Stimulated activated effector memory CD8-positive, alpha-beta T cell treated with anti-CD3 and anti-CD28 coated beads, Interleukin-12 subunit alpha, Interleukin-12 subunit beta, amount 100 ng/mL, for 72 hours (primary cell): Measurements from ENCODE around the gene PHACTR1.
A peak's percentile ranks its signal among the peaks of the same experiment; 100 is the strongest.

Experiments used
- ATAC-seq: fragments of 150-1000 bp; cut with Tn5 transposase; 2 replicates; pipeline ENCODE4 v1.10.0; 2021
- DNase-seq, 2 donors: peaks; one replicate each; pipeline ENCODE4 v3.0.0; 2021 to 2022; ENCODE audit warnings: low spot score in 2 of 2
- H3K27ac Mint-ChIP-seq: one replicate; pipeline ENCODE4 v1.8.0; 2022; ENCODE audit warnings: mild to moderate bottlenecking, mixed read lengths
- H3K36me3 Mint-ChIP-seq: one replicate; pipeline ENCODE4 v1.8.0; 2022; ENCODE audit warnings: mild to moderate bottlenecking, mixed read lengths
- H3K4me1 Mint-ChIP-seq: one replicate; pipeline ENCODE4 v1.8.0; 2022; ENCODE audit warnings: mixed read lengths
- H3K4me3 Mint-ChIP-seq: one replicate; pipeline ENCODE4 v1.8.0; 2022; ENCODE audit warnings: mild to moderate bottlenecking, mixed read lengths
- H3K9me3 Mint-ChIP-seq: one replicate; pipeline ENCODE4 v1.8.0; 2022; ENCODE audit warnings: mixed read lengths

Gene PHACTR1

GRCh38 chr6:13331516-13332348, 615.2 kb downstream of the PHACTR1 start:
- no peak overlapping the region for H3K27ac Mint-ChIP-seq

GRCh38 chr6:13332349-13332706, 615.8 kb downstream of the PHACTR1 start:
- H3K4me3 Mint-ChIP-seq = no peak overlapping the region
- H3K36me3 Mint-ChIP-seq = no peaks in the 10 kb centered on the region
- ATAC-seq (no peak), DNase-seq (no peak)
- H3K4me1 Mint-ChIP-seq = peaks cover 11% of the 10 kb centered on the region
- H3K27ac Mint-ChIP-seq = no peak overlapping the region
- H3K9me3 Mint-ChIP-seq = no peaks in the 10 kb centered on the region

More at GRCh38 chr6:13331516-13332348, 615.2 kb downstream of the PHACTR1 start:
- Mint-ChIP-seq H3K4me3 (no peak overlapping the region), H3K36me3 (peaks cover under 1% of the 10 kb centered on the region), H3K4me1 (peaks cover 12% of the 10 kb centered on the region), H3K9me3 (no peaks in the 10 kb centered on the region)
- ATAC-seq (no peak), DNase-seq (no peak)

GRCh38 chr6:13334953-13335352, 618.4 kb downstream of the PHACTR1 start:
- no peaks in the 10 kb centered on the region for H3K4me1 Mint-ChIP-seq
- DNase-seq (no peak), ATAC-seq (no peak)
- peak overlapping the region; percentile 17 for H3K27ac Mint-ChIP-seq
- no peaks in the 10 kb centered on the region for H3K36me3 Mint-ChIP-seq
- H3K4me3 Mint-ChIP-seq = no peak overlapping the region
- no peaks in the 10 kb centered on the region for H3K9me3 Mint-ChIP-seq

- no peaks in the 10 kb centered on the region for H3K9me3 Mint-ChIP-seq
- no peak overlapping the region for H3K27ac Mint-ChIP-seq
These were observed 620.0 kb downstream of the PHACTR1 start for GRCh38 chr6:13336553-13336952.

GRCh38 chr6:13338038-13338437, 621.5 kb downstream of the PHACTR1 start:
- Mint-ChIP-seq H3K4me3 (no peak overlapping the region), H3K27ac (no peak overlapping the region), H3K9me3 (no peaks in the 10 kb centered on the region), H3K4me1 (no peaks in the 10 kb centered on the region), H3K36me3 (no peaks in the 10 kb centered on the region)
- ATAC-seq = no peak
- no peak for DNase-seq

More at GRCh38 chr6:13336553-13336952, 620.0 kb downstream of the PHACTR1 start:
- Mint-ChIP-seq H3K4me3 (no peak overlapping the region), H3K4me1 (no peaks in the 10 kb centered on the region), H3K36me3 (no peaks in the 10 kb centered on the region)
- peak; percentile 72 to 90 for DNase-seq
- peak; percentile 64 for ATAC-seq
